OCI-LY3 (cell line): Measurements from ENCODE around the gene TMEM200B.

Experiments used
- H2AFZ ChIP-seq: fragments of 200-600, 300-600 bp; shearing (Covaris generic); 2 replicates; pipeline ENCODE4 v1.6.0; 2014; ENCODE audit warnings: antibody characterized with exemption, low read depth, low read length
- H3K27ac ChIP-seq: fragments of 200-600, 300-600 bp; sonication (generic); 2 replicates; pipeline ENCODE4 v1.5.1; 2014; ENCODE audit warnings: mild to moderate bottlenecking, low read length, moderate library complexity, mixed read lengths
- H3K27me3 ChIP-seq: fragments of 200-600, 300-600 bp; sonication (generic); 2 replicates; pipeline ENCODE4 v1.6.1; 2014; ENCODE audit warnings: low read depth, low read length, mixed read lengths
- H3K36me3 ChIP-seq: fragments of 200-600, 300-600 bp; sonication (generic); replicated peaks from 2 replicates; pipeline ENCODE3; 2014; ENCODE audit warnings: low read depth, low read length, mixed read lengths
- H3K4me1 ChIP-seq: fragments of 300-600, 200-600 bp; sonication (generic); 2 replicates; pipeline ENCODE4 v1.6.1; 2014; ENCODE audit warnings: low read length, mixed read lengths
- H3K4me2 ChIP-seq: fragments of 200-600, 300-600 bp; sonication (generic); 2 replicates; pipeline ENCODE4 v1.6.1; 2014; ENCODE audit warnings: low read length, mixed read lengths
- H3K4me3 ChIP-seq: fragments of 300-600, 200-600 bp; sonication (generic); 2 replicates; pipeline ENCODE4 v1.5.1; 2014; ENCODE audit warnings: antibody characterized with exemption, mild to moderate bottlenecking, low read length, moderate library complexity
- H3K79me2 ChIP-seq: fragments of 300-600, 200-600 bp; shearing (Covaris generic); 2 replicates; pipeline ENCODE4 v1.6.1; 2014; ENCODE audit warnings: mild to moderate bottlenecking, low read length, mixed read lengths
- H3K9ac ChIP-seq: fragments of 300-600, 200-600 bp; shearing (Covaris generic); 2 replicates; pipeline ENCODE4 v1.6.0; 2014; ENCODE audit warnings: mild to moderate bottlenecking, low read length, moderate library complexity
- H3K9me3 ChIP-seq: fragments of 200-600, 300-600 bp; shearing (Covaris generic); 2 replicates; pipeline ENCODE4 v1.6.1; 2014; ENCODE audit warnings: low read length, mixed read lengths; ENCODE audit not compliant: insufficient read depth
- H4K20me1 ChIP-seq: fragments of 200-600, 300-600 bp; sonication (generic); 2 replicates; pipeline ENCODE4 v1.6.1; 2016; ENCODE audit warnings: low read length, mixed read lengths; ENCODE audit not compliant: insufficient read depth
- CTCF ChIP-seq: fragments of 200-600, 300-600 bp; sonication (generic); IDR thresholded peaks from 2 replicates; pipeline ENCODE4 v1.5.1; 2014; ENCODE audit warnings: antibody characterized with exemption, low read length, low read depth
- EZH2phosphoT487 ChIP-seq: fragments of 200-600 bp; shearing (Covaris generic); IDR thresholded peaks from 2 replicates; pipeline ENCODE4 v1.6.1; 2018; ENCODE audit warnings: antibody characterized with exemption, mixed run types, low read depth

TMEM200B gene

DNA sequence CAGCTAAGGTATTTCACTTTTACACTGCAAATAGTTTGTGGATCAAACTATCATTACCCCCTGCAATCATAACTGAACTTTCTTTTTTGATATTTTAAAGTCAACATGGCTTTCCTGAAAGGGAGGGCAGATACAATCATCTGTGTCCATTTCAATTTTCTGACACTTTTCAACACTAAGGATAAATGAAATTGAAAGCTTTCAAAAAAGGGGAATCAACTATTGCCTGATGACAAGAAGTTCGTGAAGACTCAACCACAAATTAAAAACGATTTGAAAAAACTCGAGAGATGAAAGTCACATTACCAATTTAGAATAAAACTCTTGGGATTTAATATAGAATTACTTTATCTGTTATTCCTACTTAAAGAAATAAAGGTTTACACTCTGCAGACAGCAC lies 46.3 kb upstream of the TMEM200B start:
- H3K4me2 ChIP-seq: no peak overlapping the region

GRCh38 chr1:29167904-29168303 lies 44.2 kb upstream of the TMEM200B start:
- TF ChIP-seq EZH2phosphoT487 (no peak), CTCF (no peak)
- Histone ChIP-seq H3K27ac (no peak overlapping the region), H4K20me1 (peaks cover 80% of the 10 kb centered on the region), H3K36me3 (peaks cover 34% of the 10 kb centered on the region), H3K4me2 (no peak overlapping the region), H3K4me3 (no peak overlapping the region), H3K4me1 (0 out of 2 replicates have a peak, but pooled peaks cover 5% of the 10 kb centered on the region), H3K9me3 (no peaks in the 10 kb centered on the region), H3K79me2 (peaks cover 100% of the 10 kb centered on the region), H2AFZ (no peak overlapping the region), H3K9ac (no peak overlapping the region), H3K27me3 (no peaks in the 10 kb centered on the region)

More for the DNA sequence above, 46.3 kb upstream of the TMEM200B start:
- Histone ChIP-seq H3K4me1 (0 out of 2 replicates have a peak, but pooled peaks cover 5% of the 10 kb centered on the region), H3K27ac (no peak overlapping the region), H3K9ac (no peak overlapping the region), H4K20me1 (peaks cover 70% of the 10 kb centered on the region), H3K9me3 (no peaks in the 10 kb centered on the region), H3K4me3 (no peak overlapping the region), H2AFZ (no peak overlapping the region), H3K27me3 (no peaks in the 10 kb centered on the region), H3K79me2 (peaks cover 100% of the 10 kb centered on the region), H3K36me3 (peaks cover 24% of the 10 kb centered on the region)
- TF ChIP-seq EZH2phosphoT487: no peak
- TF ChIP-seq CTCF: no peak

GRCh38 chr1:29166291-29166878 lies 42.7 kb upstream of the TMEM200B start:
- H3K4me2 ChIP-seq: no peak overlapping the region
- H3K79me2 ChIP-seq: peaks cover 99% of the 10 kb centered on the region
- H4K20me1 ChIP-seq: peaks cover 77% of the 10 kb centered on the region

GRCh38 chr1:29164588-29164987 lies 40.9 kb upstream of the TMEM200B start:
- Histone ChIP-seq H3K36me3 (peaks cover 48% of the 10 kb centered on the region), H3K4me3 (no peak overlapping the region), H3K27me3 (no peaks in the 10 kb centered on the region), H2AFZ (no peak overlapping the region), H3K27ac (no peak overlapping the region), H3K4me1 (no peaks in the 10 kb centered on the region), H3K9ac (no peak overlapping the region), H3K79me2 (peaks cover 96% of the 10 kb centered on the region), H4K20me1 (peaks cover 71% of the 10 kb centered on the region), H3K4me2 (no peak overlapping the region), H3K9me3 (no peaks in the 10 kb centered on the region)
- no peak for TF ChIP-seq EZH2phosphoT487
- TF ChIP-seq CTCF: no peak

More at GRCh38 chr1:29166291-29166878, 42.7 kb upstream of the TMEM200B start:
- H2AFZ ChIP-seq: no peak overlapping the region
- H3K27ac ChIP-seq: no peak overlapping the region
- no peak overlapping the region for H3K4me3 ChIP-seq
- no peaks in the 10 kb centered on the region for H3K9me3 ChIP-seq
- TF ChIP-seq CTCF (no peak), EZH2phosphoT487 (no peak)
- H3K4me1 ChIP-seq: 0 out of 2 replicates have a peak, but pooled peaks cover 5% of the 10 kb centered on the region
- no peak overlapping the region for H3K9ac ChIP-seq
- peaks cover 37% of the 10 kb centered on the region for H3K36me3 ChIP-seq
- no peaks in the 10 kb centered on the region for H3K27me3 ChIP-seq
